NCI-H345 treated with DMSO at 0.1 percent for 48 hours (cell line): ENCODE data around the gene ARHGEF39.

Experiments
- DNase-seq: peaks from one replicate; lab custom pipeline; 2025; ENCODE audit not compliant: unreplicated experiment; lab: John Stamatoyannopoulos, UW

The ARHGEF39 gene, protein sequence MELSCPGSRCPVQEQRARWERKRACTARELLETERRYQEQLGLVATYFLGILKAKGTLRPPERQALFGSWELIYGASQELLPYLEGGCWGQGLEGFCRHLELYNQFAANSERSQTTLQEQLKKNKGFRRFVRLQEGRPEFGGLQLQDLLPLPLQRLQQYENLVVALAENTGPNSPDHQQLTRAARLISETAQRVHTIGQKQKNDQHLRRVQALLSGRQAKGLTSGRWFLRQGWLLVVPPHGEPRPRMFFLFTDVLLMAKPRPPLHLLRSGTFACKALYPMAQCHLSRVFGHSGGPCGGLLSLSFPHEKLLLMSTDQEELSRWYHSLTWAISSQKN

DNA sequence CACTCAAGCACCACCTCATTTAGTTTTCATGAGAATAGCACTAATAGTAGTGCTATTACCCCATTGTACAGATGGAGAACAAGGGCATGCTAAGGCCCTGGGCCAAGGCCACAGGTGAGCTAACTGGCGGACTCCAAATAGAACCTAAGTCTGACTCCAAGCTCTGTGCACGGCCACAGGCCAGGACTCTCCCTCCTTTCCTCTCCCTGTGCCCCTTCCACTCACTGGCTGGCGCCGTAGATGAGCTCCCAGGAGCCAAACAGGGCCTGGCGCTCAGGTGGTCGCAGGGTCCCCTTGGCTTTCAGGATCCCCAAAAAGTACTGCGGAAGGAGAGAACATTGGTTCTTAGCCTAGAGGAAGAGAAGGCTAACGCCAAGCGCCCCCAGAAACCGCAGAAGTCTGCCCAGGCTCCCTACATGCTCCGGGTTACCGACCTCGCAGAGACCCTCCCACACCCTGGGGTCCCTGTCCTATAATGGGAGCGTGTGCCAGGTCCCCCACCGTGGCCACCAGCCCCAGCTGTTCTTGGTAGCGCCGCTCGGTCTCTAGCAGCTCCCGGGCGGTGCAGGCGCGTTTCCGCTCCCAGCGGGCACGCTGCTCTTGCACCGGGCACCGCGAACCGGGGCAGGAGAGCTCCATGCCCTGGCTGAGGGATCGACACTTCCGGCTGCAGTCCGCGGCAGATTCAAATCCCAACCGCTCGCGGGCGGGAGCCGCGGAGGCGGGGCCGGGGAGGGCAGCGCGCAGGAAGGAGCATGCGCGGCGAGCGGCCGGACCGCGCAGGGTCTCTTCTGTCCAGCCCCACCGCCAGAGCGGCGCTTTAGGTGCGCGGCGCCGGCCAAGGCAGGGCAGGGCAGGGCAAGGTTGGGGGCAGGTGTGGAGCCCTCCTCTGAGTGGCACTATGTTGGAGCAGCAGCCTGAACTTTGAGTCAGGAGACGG, at the start of gene ARHGEF39:
Gene ARHGEF39, minus strand, starts transcription at position 665 of the 940 bp plus-strand sequence. Its CDS starts 26 bp downstream, at position 639.
- DNase-seq: peak; percentile 68

DNA sequence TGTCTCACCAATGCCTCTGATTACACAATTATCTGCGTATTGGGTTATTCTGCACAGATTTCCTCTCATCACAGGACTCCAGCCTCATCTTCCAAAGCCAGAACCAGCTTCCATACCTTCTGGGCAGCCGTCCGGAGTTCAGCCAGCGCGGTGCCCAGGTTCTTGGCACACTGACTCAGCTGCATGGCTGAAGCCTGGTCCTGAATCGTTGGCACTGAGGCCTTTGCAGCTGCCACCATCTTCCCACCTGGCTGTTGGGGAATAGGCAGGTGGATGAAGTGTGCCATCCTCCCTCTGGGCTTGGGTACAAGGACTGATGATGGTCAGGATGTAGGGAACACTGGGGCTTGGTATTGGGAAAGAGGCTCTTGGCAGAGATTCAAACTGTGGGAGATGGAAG, 49.1 kb upstream of the ARHGEF39 start:
- DNase-seq: no peak

DNA sequence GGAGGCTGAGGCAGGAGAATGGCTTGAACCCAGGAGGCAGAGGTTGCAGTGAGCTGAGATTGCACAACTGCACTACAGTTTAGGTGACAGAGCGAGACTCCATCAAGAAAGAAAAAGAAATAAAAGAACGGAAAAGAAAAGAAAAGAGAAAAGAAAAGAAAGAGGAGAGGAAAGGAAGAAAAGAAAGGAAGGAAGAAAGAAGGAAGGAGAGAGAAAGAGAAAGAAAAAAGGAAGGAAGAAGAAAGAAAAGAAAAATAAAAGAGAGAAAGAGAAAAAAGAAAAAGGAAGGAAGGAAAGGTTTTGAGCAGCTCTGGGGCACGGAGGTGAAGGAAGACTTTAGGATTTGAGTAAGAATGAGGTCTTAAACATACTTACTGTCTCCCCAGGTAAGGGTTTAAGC, 48.6 kb upstream of the ARHGEF39 start:
- no peak for DNase-seq

DNA sequence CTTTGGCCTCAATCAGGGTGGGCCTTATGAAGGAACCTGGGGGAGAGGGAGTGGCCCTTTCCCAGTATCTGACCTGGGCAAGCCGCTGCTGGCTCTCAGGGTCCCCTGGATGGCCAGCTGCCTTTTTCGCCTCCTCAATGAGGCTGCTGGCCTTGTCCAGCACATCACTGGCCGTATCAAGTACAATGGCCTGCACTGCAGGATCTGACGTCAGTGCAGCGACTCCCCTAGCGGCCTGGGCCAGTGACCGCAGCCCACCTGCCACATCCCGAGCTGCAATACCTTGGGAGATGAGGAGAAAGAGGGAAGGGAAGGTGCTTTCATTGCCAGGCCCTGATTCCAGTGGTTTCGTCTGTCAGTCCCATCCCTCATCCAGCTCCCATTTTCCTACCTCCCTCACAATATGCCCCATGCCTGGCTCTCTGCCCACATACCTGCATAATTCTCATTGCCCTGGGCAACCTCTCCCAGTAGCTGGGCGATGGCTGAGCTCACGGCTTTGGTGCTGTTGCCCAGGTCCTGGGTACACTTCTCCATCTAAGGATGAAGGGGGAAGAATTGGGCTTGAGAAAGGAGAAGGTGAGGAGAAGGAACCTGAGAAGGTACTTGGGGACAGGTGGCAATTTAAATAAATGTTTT, 47.9 kb upstream of the ARHGEF39 start:
- no peak for DNase-seq

DNA sequence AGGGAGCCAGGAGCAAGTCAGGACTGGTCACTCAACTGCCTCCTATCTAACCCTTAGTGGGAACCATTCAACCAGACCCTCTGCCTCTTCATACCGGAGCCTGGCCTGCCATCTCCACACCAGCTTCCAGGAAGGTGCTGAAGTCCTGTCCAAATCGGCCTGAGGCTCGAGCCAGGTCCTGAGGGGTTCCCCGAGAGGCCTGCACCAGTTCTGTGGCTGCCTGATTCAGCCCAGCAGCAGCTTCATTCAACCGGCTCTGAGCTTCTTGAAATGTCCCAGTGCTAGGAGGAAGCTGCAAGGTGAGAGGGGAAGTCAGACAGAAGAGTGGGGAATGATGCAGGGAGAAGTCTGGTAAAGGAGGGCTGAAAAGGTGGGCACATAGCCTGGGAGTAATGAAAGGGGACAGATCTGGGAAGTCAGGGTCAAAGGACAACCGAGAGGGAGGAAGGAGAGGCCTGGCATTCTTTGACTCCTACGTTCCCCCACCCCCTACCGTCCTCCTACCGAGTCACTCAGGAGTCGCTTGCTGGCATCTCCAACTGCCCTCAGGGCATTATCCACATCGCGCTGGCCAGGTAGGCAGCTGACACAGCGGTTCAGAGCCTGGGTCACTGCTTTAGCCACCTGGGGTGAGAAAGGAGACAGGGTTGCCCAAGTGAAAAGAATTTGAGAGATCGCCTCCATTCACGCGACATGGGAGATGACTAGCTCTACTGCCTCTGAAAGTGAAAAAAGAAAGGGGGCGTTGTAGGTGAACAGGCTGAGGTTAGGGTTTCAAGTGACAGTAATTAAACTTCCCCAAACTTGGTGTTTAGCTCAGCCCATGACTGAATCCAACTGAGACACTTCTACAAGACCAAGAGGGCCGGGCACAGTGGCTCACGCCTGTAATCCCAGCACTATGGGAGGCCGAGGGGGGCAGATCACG, 46.8 kb upstream of the ARHGEF39 start:
- no peak for DNase-seq

DNA sequence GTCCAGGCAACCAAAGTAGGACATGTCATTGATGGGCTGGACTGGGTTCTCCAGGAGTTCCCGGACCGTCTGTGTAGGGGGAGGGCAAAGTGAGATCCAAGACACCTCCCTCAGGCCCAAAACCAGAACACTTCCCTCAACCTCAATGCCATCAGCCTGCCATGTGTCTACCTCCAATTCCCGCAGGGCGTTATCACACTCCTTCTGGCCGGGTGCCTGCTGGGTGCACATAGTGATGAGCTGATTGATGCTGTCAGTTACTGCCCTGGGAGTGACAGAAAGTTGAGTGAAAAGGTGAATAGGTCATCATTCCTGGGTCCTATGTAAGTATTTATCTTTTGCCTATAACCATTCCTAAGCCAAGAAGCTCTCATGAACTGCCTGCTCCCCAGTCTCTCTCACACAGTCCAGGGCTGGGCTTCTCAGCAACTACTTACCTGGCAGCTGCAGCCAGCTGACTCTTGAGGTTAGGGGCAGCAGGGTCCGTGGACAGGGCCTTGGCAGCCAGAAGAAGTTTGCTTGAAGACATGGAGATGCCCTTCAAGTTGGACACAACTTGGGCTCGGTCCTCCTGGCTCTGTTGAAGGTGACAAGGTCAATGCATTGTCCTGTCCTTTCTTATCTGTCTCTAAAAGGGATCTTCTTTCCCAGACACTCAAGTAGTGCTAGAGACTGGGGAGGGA, 46.0 kb upstream of the ARHGEF39 start:
- DNase-seq: no peak

DNA sequence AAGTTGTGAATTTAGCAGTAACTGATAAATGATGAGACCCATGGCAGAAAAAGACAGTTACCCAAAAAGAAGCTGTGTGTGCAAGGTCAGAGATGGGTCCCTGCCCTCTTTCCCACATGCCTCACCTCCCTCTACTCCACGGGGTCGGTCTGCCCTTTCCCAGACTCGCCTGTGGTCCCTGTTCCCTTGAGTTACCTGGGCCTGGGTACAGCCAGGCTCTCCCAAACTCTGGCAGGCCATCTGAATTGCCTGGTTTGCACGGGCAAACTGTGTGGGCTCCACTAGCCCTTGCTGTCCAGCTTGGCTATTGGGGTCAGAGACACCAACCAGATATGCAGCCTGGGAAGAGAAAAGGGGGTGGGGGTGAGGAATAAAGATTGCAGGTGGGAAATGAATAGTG, 43.2 kb upstream of the ARHGEF39 start:
- DNase-seq: no peak

DNA sequence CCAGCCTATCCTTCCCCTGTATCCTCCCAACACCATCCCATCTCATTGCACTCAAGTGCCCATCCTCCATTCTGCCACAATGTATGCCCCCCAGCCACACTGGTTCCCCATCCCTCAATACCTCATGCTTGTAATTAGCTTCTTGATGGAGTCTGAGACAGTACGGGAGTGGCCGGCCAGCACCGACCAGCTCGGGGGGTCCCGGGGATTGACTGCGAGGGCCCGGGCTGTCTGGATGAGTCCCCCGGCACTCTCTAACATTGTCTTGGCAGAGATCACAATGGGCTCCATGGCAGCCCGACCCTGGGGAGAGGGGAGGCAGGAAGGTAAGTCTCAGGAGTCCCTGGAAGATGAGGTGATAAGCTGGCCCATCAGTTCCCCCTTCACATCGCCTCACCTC, 42.0 kb upstream of the ARHGEF39 start:
- DNase-seq: no peak

DNA sequence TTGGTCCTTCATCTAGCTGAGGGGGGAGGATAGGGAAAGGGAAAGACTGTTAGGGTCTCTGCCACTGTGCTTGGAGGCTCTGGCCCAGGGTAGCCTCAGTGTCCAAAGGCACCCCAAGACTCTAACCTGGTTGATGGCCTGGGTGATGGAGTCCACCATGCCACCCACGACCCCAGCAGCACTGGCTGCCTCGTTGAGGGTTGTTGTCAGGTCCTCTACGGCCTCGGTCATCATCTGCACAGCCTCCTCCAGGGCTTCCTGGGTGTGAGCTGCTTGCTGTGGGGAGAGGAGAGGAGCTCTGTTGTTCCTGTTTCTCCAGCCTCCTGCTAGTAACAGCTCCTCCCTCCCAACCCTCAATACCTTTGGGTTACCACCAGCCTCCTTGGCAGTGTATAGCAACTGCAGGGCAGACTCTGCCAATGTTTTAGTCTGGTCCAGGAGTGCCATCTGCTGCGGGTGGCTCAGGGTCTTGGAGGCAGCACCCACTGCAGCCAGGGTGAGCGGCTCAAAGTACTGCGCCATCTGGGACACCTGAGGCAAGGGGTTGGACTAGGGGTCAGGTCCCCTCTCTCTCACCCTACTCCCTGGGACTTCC, 40.9 kb upstream of the ARHGEF39 start:
- DNase-seq: no peak

DNA sequence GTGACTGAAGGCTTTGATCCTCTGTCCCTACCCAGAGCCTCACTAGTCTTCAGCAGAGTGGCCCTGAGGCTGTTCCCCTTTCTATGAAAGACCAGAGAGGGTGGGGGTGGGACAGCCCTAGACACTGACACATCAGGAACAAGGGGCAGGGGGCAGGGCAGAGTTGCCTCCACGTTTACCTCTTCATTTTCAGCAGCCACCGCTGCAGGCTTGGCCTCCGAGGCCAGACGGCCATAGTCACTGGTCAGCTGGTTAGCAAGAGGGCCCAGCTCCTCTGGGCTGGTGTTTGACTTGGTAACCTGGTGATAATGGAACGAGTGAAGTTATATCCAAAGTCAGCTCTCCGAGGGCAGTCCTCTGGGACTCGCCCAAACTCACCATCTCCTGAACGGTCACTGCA, 40.4 kb upstream of the ARHGEF39 start:
- no peak for DNase-seq

DNA sequence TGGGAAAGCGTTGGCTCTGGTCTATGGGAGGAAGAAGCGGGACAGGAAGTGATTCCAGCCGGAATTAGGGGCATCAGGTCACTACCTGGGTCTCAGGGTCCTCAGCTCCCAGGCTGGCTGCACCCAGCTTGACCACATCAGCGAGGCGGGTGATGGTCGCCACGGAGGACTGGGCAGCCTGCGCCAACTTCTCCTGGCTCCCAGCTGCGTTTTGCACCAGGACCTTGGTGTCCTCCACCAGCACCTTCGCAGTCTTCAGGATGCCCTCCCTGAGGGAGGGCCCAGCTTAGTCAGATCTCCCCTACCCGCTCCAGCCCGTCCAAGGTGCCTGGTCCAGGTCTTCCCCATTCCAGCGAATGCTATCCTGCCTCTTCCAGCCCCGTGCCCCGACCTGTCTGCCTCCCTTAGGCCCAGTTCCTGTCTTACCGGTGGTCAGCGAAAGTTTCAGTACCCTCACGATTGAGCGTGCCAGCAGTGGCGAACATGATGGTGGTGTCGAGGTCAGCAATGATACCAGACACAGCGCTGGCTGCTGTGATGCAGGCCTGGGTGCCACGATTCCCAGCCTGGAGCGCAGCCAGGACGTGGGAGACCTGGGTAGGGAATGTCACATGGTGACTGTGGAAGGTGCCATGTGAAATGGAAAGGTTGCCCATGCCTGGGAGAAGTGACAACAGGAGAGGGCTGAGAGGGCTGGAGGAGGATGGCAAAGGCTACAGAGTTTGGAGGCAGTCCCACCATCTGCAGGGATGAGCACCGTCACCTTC, 39.1 kb upstream of the ARHGEF39 start:
- DNase-seq: no peak

DNA sequence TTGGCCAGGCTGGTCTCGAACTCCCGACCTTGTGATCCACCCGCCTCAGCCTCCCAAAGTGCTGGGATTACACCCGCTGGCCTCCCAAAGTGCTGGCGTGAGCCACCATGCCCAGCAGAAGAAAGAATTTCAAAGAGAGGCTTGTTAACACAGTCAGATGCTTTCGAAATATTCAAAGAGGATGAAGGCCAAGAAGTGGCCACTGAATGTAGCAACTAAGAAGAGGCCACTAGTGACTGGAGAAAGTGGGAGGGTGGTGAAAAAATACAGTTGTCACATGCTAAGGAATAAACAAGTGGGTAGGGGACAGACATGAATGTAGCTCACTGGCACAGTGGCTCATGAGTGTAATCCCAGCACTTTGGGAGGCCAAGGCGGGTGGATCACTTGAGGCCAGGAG, 37.7 kb upstream of the ARHGEF39 start:
- no peak for DNase-seq

DNA sequence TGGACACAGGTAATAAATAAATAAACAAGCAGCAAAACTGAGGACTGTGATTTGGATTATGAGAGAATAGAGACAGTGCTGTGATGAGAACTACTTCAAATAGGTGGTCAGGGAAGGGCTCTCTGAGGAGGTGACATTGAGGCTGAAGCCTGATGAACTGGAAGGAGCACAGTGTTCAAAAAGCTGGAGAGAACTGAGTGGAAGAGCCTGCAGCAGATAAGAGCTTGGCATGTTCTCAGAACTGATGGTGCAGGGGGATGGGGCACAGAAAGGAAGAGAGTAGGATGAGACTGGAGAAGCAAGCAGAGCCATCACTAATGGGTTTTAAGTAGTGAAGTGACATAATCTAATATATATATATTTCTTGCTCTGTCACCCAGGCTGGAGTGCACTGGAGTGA, 35.9 kb upstream of the ARHGEF39 start:
- no peak for DNase-seq

DNA sequence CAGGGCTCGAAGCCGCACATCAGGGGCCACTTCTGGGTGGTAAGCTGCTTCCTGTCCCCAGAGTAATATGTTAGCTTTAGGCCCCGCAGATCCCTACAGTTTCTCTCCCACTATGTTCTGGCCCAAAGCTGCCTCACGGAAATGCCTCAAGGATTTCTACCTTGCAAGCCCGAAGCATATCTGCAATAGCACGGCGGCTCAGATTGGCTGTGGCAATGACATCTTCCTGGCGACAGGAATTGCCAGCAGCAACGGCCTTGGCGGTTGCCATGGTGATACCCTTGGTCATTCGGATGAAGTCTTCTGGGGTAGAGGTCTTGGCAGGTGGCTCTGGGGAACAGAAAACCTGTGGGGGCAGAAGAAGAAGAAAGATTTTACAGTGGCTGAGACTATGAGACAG, 35.0 kb upstream of the ARHGEF39 start:
- DNase-seq: no peak

DNA sequence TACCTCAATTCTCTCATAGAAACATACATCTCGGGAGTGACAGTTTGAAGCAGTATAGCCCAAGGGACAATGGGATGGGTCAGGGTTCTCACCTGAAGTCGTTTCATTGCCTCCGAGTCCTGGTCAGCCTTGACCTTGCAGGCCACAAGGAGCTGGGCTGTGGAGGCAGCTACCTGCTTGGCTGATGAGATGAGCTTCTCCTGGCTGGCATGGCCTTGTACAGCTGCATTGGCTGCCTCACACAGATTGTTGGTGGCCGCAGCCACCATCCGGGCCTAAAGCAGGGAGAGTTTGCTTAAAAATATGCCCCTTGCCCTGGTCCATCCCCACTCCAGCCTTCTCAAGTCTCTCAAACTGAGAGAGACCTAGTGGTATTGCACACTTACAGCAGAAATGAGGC, 33.2 kb upstream of the ARHGEF39 start:
- DNase-seq: no peak

DNA sequence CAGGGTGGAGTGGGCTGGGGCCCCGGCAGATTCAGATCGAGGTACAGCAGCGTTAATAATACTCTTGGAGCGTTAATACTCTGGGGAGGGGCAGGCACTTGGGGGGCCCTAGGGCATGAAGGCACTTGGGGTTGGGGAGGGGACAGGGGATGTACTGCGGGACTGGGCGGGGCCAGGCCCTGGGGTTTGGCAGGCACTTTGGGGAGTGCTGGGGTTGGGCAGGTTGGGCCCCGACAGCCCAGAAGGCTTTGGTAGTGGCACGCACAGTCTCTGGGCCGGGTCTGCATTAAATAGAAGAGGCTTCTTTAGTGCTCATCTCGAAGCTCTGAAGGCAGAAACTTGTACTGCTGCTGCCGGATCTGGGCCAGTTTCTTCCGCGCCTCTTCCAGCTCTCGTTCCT, 32.5 kb upstream of the ARHGEF39 start:
- no peak for DNase-seq

DNA sequence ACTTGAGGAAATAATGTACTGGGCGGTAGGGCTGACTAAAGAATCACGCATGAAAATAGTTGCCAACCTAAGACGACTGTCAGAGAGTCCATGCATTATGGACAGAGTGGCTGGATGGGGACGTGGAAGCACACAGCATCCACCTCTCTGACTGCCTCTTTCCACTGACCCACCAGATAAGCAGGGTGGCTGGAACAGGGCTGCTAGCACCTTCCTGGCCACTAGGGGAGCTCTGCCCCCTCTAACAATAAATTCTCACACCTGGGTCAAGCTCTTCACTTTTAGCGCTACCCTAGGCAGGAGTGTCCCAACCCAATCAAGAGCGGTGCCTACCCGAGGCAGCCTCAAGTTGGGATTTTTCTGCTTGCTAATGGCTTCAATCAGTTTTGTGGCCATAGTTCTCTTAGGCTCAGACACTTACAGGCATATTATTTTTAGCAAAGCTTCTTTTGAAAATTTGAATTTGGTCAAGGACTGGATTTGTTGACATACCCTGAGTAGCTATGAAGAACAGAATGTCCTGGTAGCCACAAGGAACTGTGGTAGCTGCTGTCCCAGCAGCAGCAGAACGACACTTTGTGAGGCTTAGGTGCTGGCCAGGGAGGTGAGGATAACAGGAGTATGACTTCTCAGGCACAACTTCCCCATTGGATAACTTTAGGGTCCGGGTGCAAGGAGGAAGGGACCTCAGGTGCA, 31.7 kb upstream of the ARHGEF39 start:
- peak; percentile 21 for DNase-seq

DNA sequence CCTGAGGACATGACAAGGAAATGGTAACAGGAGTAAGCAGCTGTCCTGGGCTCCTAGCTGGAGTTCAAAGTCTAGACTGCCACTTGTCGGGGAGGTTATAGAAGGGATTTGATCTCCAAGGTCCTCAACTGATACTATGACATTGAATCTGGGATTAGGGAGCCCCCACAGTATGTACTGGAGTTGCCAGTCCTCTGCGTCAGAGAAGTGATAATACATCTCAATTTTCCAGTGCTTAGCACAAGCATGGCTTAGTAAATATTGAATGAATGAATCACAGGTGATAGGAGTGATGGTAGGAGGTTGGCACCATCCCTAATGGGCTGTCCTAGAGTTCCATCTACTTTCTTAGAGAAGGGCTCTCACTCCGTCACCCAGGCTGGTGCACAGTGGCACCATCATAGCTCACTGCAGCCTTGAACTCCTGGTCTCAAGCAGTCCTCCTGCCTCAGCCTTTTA, 31.0 kb upstream of the ARHGEF39 start:
- DNase-seq: no peak
